Pancreas (tissue), 10 donors: ENCODE measurements around the gene TECRL. TPM values are rescaled to one million over a fixed set of nuclear protein-coding genes. Genes with fewer than 3 reads are reported as not detected.

Source experiments
- ATAC-seq, 4 donors: fragments of 200-7000 bp; cut with Tn5 transposase; one replicate each; pipeline versions ENCODE4 v1.8.0 to v1.9.1; 2020; ENCODE audit warnings: mild to moderate bottlenecking in 4 of 4, moderate library complexity in 4 of 4
- DNase-seq, 6 donors: peaks; one replicate each; pipeline ENCODE4 v3.0.0-alpha.2; 2020
- FAIRE-seq: peaks from 2 replicates; lab custom pipeline; 2012; peaks lifted over from hg19 to GRCh38; lab: Jason Lieb, UNC
- H3K27ac ChIP-seq, 4 donors: fragments of 200-600 bp; sonication (generic); 1 replicate in 3 of 4; 2 replicates in 1 of 4; pipeline versions ENCODE4 v1.5.0 to v1.8.0; 2020
- H3K27me3 ChIP-seq, 4 donors: fragments of 200-600 bp; one replicate each; pipeline ENCODE4 v1.8.0; 2021
- H3K36me3 ChIP-seq, 3 donors: fragments of 200-600 bp; sonication (generic) in 1 of 3; one replicate each; pipeline versions ENCODE4 v1.5.0 to v1.8.0; 2020 to 2021
- H3K4me1 ChIP-seq, 3 donors: fragments of 200-600 bp; one replicate each; pipeline ENCODE4 v1.8.0; 2021
- H3K4me3 ChIP-seq, 4 donors: fragments of 200-600 bp; sonication (generic) in 2 of 4; one replicate each; pipeline versions ENCODE4 v1.5.0 to v1.8.0; 2020 to 2021
- H3K9me3 ChIP-seq, 4 donors: fragments of 200-600 bp; one replicate each; pipeline ENCODE4 v1.8.0; 2021
- CTCF ChIP-seq, 4 donors: fragments of 200-600 bp; sonication (generic) in 3 of 4; IDR thresholded peaks; one replicate each; pipeline versions ENCODE4 v1.5.0 to v1.8.0; 2021; ENCODE audit warnings: antibody characterized with exemption in 4 of 4
- WGBS, 2 donors: extraction: QIAGEN DNeasy Blood & Tissue Kit; methylation state at CpG; one replicate each; pipeline ENCODE4 v1.1.7; 2013; 5-methylcytosine and 5-hydroxymethylcytosine counted together
- intact Hi-C, 3 donors: fragments of 100-400 bp; cut with DNase I; formaldehyde crosslinking; loops; one replicate each; pipeline versions ENCODE4 v1.11.1 to v1.14.2; 2022
- polyA plus RNA-seq, 2 donors: library from polyadenylated mRNA; stranded (reverse); fragments of 200-250 nt; gene quantifications; one replicate each; pipeline ENCODE4 v1.2.3, GENCODE V29; 2013
- total RNA-seq, 6 donors: library from RNA; stranded (reverse); fragmentation: NEBNext Ultra II Directional in 4 of 6; extraction: Animal tissue kit (Norgen Biotek cat#: 25700) in 4 of 6; gene quantifications; one replicate each; pipeline versions ENCODE4 v1.2.1 to v1.2.4, GENCODE V29; 2021 to 2023
- donor health status: healthy with polysubstance abuse.
- donor health status: DM: no; HTN: no; CAD: no; lungs with moderate emphysema.
- donor health status: DM: no; HTN: no; CAD: no.
- donor health status: control.
- donor health status: control.
- donor health status: Bipolar disorder and iron deficiency.
- donor health status: DM: yes; HTN: yes; CAD: no.
- donor health status: DM: no; HTN: no; CAD: no.
- donor health status: DM: no; HTN: no; CAD: no.
- donor health status: DM: yes; HTN: yes; CAD: no.

The TECRL gene
- total RNA-seq (under 1 TPM in 1 of 6 donors, not detected in 5; 0.39 TPM), polyA plus RNA-seq (under 1 TPM; 0.02 to 0.04 TPM)

GRCh38 chr4:64409300-64409699, at the start of gene TECRL:
Gene TECRL (minus strand): TSS chr4:64409450. CDS start chr4:64409351, 99 bp downstream.
- H3K27me3 ChIP-seq = no peaks in the 10 kb centered on the region
- no peaks in the 10 kb centered on the region for H3K4me1 ChIP-seq
- no peaks in the 10 kb centered on the region for H3K9me3 ChIP-seq
- no peak for TF ChIP-seq CTCF (IDR thresholded peaks at IDR 0.05)
- no peak within 1 kb of the TSS for H3K27ac ChIP-seq
- H3K4me3 ChIP-seq = no peak within 1 kb of the TSS
- no peaks in the 10 kb centered on the region for H3K36me3 ChIP-seq
- FAIRE-seq (no peak), DNase-seq (no peak), ATAC-seq (no peak)
- intact Hi-C loops = no loop called here
- WGBS, 2 donors = 72 to 81% methylated on average over 4 of the region's 4 CpGs

- ATAC-seq (no peak), FAIRE-seq (no peak), DNase-seq (no peak)
- intact Hi-C loops = no loop called here
- no peak for TF ChIP-seq CTCF (IDR thresholded peaks at IDR 0.05)
- H3K36me3 ChIP-seq = no peaks in the 10 kb centered on the region
- no peaks in the 10 kb centered on the region for H3K27me3 ChIP-seq
- no peaks in the 10 kb centered on the region for H3K9me3 ChIP-seq
- WGBS, 2 donors = 76 to 85% methylated on average over 10 of the region's 10 CpGs
- no peak overlapping the region for H3K27ac ChIP-seq
- H3K4me3 ChIP-seq = no peak overlapping the region
- H3K4me1 ChIP-seq = no peaks in the 10 kb centered on the region
Observed at GRCh38 chr4:64432674-64433073, 23.4 kb upstream of the TECRL start.

- FAIRE-seq = no peak
- no peaks in the 10 kb centered on the region for H3K36me3 ChIP-seq
- peak in 1 of 6 donors; percentile 59 for DNase-seq
- no peaks in the 10 kb centered on the region for H3K4me1 ChIP-seq
- no peaks in the 10 kb centered on the region for H3K27me3 ChIP-seq
- WGBS, 2 donors = 58 to 83% methylated on average over 6 of the region's 6 CpGs
- intact Hi-C loops = no loop called here
- H3K9me3 ChIP-seq = no peaks in the 10 kb centered on the region
- H3K4me3 ChIP-seq = no peak overlapping the region
- no peak for ATAC-seq
- H3K27ac ChIP-seq = no peak overlapping the region
- no peak for TF ChIP-seq CTCF (IDR thresholded peaks at IDR 0.05)
Observed at GRCh38 chr4:64430933-64431332, 21.7 kb upstream of the TECRL start.

- no peaks in the 10 kb centered on the region for H3K9me3 ChIP-seq
- ATAC-seq (no peak), FAIRE-seq (no peak), DNase-seq (no peak)
- H3K27me3 ChIP-seq = no peaks in the 10 kb centered on the region
- no peak overlapping the region for H3K4me3 ChIP-seq
- TF ChIP-seq CTCF (IDR thresholded peaks at IDR 0.05) = no peak
- intact Hi-C loops = no loop called here
- 5 to 8% methylated on average over 1 of the region's 1 CpG for WGBS, 2 donors
- no peaks in the 10 kb centered on the region for H3K4me1 ChIP-seq
- no peaks in the 10 kb centered on the region for H3K36me3 ChIP-seq
- no peak overlapping the region for H3K27ac ChIP-seq
Observed at GRCh38 chr4:64417974-64418373, 8.7 kb upstream of the TECRL start.

GRCh38 chr4:64407000-64407399, 2.2 kb downstream of the TECRL start:
- no peaks in the 10 kb centered on the region for H3K4me1 ChIP-seq
- no peak overlapping the region for H3K4me3 ChIP-seq
- DNase-seq (no peak), ATAC-seq (no peak), FAIRE-seq (no peak)
- H3K27ac ChIP-seq = no peak overlapping the region
- no peaks in the 10 kb centered on the region for H3K9me3 ChIP-seq
- intact Hi-C loops = no loop called here
- H3K27me3 ChIP-seq = no peaks in the 10 kb centered on the region
- TF ChIP-seq CTCF (IDR thresholded peaks at IDR 0.05) = no peak
- no peaks in the 10 kb centered on the region for H3K36me3 ChIP-seq
- 69% methylated on average over 1 of the region's 1 CpG for WGBS, 2 donors
